ENCODE data around the gene HDAC9.

- TF ChIP-seq ZNF521 (tag by site-specific recombination; IDR thresholded peaks at IDR 0.05) = no peak
- TF ChIP-seq ZNF398 (tag by site-specific recombination; IDR thresholded peaks at IDR 0.05) = no peak
- TF ChIP-seq ZNF639 (tag by site-specific recombination; IDR thresholded peaks at IDR 0.05) = no peak
- no peak for TF ChIP-seq REST (tag by site-specific recombination; IDR thresholded peaks at IDR 0.05)
- no peak for TF ChIP-seq REPIN1 (tag by site-specific recombination; IDR thresholded peaks at IDR 0.05; ENCODE audit: low read depth)
- TF ChIP-seq CTCF (tag by site-specific recombination; IDR thresholded peaks at IDR 0.05) = no peak
Observed at GRCh38 chr7:18996583-18996982, 501.0 kb downstream of the HDAC9 start.
